IPS-18c (cell line): ENCODE results near the gene GJB2.
"Not testable (repeated sequence)": the region's sequence is repeated elsewhere in the genome, so short reads cannot be mapped to it uniquely, and the experiment has no call there.

Experiments used
- H3K4me3 ChIP-seq: 2 replicates; pipeline ENCODE4 v1.7.0; 2013; ENCODE audit warnings: low read depth, mild to moderate bottlenecking, low read length, moderate library complexity; ENCODE audit not compliant: insufficient read depth
- H3K9me3 ChIP-seq: one replicate; pipeline ENCODE4 v1.6.1; 2013; ENCODE audit warnings: mild to moderate bottlenecking, low read length, moderate library complexity; ENCODE audit not compliant: control insufficient read depth, insufficient read depth

The GJB2 gene

DNA sequence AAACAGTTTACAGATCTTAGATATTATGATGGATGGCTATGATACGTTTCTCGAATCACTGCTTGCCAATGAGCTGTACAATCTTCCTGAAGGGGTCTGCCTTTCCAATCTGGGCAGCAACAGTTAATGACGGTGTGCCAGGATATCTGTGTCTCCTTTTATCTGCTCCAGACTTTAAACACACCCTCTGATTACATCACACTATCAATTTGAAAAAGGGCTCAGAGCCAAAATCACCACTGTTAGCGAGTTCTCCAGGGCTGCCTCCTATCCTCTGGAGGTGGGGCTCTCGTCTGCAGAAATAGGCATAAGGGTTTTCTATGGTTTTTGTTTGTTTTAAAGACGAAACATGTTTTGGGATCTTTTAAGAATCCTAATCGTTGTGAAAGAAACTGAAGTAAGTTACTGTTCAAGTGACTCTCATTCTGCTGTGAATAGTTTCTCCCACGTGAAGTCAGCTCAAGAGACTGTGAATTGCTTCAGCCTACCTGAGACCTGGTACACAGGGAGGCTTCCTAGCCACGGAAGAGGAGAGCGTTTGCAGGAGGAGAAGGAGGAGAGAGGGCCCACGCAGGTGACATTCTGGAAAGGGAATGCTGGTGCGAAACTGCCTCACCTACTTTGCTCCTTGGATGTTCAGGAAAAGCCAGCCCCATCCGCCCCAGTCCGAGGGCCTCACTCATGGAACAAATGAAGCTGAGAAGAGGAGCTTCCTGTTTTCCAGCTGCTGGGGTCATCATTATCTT lies 16.7 kb downstream of the GJB2 start:
- Histone ChIP-seq H3K9me3 (no peaks in the 10 kb centered on the region), H3K4me3 (no peak overlapping the region)

DNA sequence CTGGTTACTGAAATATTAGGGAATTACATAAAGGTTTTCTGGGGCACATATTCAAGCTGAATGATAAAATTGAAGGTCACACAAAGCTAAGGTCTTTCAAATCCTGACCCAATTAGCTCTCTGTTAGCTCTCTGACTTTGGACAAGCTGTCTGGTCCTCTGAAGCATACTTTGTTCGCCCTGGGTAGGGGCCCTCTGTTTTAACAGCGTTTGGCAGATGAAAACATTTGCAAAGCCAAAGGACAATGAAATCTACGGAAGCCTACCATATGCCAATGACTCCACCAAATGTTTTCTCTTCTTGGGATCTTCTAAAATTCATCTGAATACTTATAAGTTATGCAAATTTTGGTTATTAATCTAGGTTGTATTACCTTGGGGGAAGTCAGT lies 17.3 kb downstream of the GJB2 start:
- H3K4me3 ChIP-seq, result no peak overlapping the region
- H3K9me3 ChIP-seq, result no peaks in the 10 kb centered on the region

DNA sequence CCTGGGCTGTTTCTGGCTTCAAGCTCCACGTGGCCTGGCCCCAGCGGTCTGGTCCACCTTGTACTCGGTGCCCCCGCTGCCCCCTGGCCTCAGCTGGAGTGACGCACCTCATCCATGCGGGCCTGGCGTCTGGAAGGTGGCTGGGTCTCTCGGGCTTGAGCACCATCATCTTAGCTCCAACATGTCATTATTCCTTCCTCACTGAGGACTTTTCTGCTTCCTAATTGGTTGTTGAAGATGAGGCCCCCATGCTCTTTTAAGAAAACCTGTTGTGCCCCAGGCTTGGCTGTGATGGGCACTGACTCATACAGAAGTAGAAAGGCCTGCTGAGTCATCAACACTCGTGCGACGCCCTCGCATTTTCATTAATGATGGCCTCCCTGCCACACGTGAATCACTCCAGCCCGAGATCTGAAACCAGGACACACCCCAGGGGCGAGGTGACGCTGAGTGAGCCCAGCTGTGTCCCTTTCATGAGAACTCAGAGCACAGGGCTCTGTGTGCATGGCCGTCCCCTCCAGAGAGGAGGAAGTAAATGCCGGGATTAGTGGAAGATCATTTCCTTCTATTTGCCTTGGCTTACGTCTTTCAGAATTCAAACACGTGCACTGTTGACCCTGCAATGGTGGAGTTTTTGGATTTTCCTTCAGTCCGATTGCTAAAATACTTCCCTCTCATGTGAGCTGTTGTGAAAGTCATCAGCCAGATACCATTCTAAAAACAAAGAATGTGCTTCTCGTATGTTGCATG lies 17.9 kb downstream of the GJB2 start:
- no peak overlapping the region for H3K4me3 ChIP-seq
- H3K9me3 ChIP-seq, result no peaks in the 10 kb centered on the region

DNA sequence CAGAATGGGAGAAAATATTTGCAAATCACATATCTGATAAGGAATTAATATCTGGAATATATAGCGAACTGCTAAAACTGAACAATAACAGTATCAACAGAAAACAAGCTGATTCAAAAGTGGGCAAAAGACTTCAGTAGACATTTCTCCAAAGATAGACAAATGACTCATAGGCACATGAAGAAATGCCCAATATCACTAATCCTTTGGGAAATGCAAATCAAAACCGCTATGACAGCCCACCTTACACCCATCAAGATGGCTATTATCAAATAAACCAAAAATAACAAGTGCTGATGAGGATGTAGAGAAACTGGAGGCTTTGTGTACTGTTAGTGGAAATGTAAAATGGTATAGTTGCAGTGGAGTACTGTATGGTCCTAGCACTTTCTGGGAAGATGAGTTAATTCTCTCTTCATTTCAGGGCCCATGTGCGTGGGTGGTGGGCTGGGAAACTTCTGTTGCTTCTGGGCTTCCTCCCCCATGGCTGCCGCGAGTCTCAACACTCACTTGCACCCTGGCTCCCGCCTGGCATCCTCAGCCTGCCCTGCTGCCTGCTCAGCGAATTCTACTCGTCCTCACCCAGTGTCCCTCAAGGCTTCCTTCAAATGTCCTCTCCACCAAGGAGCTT lies 19.5 kb downstream of the GJB2 start:
- no peak overlapping the region for H3K4me3 ChIP-seq
- no peaks in the 10 kb centered on the region for H3K9me3 ChIP-seq

DNA sequence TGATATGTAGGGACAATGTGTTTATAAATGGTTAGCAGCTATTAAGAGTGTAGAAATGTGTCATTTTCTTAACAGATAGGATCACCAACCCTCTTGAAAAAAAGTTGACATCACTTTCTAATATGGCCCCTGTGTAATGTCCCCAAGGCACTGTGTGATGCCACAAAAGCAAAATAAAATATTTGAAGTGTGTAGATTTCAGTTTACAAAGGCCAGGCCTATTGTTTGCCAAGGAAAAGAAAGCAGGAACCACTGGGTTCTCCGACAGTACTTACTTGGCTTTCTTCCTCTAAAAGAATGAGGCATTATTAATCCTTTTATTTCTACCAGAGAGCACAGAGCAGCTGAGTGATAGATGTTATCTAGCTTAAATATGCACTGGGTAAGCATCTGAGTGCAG lies 21.4 kb downstream of the GJB2 start:
- Histone ChIP-seq H3K9me3 (no peaks in the 10 kb centered on the region), H3K4me3 (no peak overlapping the region)

DNA sequence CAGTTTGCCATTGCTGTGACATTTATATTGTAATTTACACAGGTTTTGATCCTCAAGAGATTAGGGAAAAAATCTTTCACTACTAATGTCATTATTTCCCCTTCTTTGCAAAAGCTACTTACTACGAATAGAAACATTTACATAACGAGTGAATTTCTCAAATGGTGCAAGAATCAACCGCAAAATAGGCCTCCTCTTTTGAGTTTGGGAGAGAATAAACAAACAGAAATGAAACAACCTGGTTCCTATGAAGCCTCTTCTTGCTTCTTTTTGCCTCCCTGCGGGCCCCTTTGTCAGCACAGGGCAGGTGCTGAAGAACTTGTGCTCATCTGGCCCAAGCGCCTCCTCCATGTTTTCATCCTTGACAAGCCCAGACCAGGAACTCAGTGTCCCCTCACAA lies 21.8 kb downstream of the GJB2 start:
- no peak overlapping the region for H3K4me3 ChIP-seq

DNA sequence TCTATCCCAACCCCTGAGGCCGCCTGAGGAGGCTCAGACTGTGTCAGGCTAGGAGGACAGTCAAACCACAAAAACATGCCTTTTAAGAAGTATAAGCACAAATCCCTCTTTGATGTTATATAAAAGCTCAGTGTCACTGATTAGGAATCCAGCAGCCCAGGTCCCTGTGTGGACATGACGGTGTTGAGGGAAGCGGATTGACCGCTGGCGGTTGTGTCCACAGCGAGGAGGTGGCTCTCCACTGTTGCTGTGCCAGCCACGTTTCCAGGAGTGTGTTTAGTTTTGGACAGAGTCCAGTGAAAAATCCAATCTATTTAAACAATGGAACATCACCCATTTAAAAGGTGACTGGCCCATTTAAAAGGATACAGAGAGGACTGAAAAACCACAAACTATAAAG lies 24.3 kb downstream of the GJB2 start:
- no peaks in the 10 kb centered on the region for H3K9me3 ChIP-seq
- no peak overlapping the region for H3K4me3 ChIP-seq

More for the DNA sequence above, 21.8 kb downstream of the GJB2 start:
- no peaks in the 10 kb centered on the region for H3K9me3 ChIP-seq

DNA sequence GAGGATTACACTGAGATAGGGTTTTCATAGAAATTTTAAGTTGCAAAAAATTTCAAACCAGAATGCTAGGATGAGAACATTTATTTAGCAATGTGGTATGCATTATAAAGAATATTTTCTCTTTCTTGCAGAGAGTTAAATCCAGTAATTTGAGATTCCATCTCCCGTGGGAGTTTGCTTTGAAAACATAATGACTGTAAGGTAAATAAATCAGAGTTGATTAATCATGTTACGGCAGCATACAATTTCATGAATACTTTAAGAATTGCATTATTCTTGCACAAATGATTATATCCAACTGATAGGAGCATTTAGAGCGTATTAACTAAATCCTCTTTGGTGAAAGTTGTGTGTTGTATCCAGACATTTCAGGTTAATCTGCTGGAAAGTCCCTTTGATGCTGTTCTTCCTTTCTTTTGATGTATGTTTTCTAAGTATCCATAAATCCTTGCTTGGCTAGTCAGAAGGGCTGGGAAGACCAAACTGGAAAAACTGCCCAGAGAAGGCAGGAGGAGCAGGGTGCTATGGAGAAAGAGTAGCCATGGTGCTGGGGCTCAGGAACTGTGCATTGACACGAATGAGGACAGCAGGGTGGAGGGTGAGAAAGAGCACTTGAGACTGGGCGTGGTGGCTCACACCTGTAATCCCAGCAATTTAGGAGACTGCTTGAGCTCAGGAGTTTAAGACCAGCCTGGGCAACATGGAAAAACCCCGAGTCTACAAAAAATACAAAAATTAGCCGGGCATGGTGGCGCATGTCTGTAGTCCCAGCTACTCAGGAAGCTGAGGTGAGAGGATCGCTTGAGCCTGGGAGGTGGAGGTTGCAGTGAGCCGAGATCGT lies 27.1 kb downstream of the GJB2 start:
- H3K9me3 ChIP-seq, result no peaks in the 10 kb centered on the region
- H3K4me3 ChIP-seq, result no peak overlapping the region

DNA sequence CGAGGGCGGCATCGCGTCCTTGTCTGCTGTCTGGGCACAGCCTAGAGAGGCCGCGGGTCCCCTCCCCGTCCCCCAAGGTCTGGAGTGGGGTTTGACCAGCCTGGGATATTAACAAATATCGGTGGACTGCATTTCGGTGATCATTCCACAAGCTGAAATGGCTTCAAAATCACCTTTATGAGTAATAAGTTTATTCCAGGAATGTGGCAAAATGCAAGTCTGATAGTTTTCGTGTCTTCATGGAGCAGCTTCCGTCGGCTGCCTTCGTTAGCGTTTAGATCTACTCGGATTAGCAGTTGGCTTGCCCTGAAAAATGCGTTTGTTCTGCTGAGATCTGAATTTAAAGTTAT lies 30.8 kb downstream of the GJB2 start:
- H3K4me3 ChIP-seq, result peak overlapping the region; percentile 61; the same call in 1 of the 2 replicates
- no peaks in the 10 kb centered on the region for H3K9me3 ChIP-seq

DNA sequence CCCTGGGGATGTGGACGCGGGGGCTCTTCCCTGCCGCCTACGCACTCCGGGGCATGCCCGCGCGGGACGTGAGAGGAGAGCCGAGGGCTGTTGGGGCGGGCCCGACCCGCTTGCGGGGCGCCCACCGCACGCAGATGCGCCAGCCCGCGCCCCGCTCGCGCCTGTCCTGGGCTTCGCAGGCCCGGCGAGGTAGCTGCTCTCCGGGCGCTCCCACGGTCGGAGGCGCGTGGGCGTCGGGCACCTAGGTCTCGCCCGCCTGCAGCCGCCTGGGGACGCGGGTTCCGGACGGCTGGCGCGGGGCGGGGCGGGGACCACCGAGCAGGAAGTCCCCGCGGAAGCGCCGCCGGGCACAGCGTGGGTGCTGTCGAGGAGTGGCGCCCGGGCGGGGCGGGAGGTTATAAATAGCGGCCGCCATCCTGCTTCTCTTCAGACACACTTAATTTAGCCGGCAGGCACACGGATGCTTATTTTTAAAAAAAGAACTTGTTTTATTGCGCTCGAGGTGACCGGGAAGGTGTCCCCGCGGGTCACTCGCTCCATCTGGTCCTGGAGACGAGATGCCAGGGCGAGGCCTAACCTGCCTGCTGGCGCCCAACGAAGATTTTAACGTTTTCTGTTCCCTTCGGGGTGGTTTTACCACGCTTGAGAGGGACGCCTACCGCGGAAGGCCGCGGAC lies 31.3 kb downstream of the GJB2 start:
- Histone ChIP-seq H3K9me3 (no peaks in the 10 kb centered on the region), H3K4me3 (peak overlapping the region; percentile 61; the same call in 1 of the 2 replicates)

DNA sequence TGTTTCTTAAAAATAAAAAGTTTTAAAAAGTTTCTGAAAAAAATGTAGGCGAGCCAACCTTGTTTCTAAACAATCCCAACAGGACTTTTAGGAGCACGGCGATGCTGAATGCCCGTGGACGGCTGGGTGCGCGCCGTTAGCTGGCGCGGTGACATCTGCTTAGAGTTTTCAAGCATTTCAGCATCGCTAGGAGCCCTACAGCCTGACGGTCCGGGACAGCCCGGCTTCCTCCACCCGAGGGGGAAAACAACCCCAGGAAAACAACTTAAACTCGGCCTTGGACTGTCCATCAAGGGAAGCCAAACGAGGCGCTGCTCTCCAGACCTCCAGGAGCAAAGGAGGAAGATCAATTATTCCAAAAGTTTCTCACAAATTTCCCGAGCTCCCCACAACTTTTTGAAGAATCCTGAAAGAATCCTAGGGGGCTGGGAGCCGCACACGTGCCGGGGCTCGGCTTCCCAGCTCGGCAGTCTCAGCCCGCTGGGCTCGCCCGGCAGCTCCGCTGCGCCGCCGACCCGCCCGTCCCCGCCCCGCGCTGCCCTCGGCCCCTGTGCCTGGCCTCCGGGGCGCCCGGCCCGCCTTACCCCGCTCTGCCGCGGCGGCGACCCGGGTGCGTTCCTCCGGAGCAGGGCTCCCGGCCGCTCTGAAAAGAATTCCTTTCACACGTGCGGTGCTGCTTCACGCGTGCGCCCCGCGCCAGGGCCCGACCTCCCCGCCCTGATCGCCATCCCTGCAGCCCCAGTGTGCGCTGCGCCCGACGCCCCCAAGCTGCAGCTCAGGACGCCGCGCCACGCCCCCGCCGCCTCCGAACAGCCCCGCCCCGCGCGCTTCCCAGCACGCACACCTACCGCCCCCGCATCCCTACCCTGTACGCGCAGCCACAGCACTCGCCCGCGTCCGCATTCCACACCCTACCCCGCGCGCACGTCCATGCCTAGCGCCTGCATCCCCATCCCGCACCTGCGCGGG lies 32.1 kb downstream of the GJB2 start, which contains the start of gene GJA3:
Gene GJA3 (minus strand): TSS at position 747 of the 969 bp plus-strand sequence. CDS start 17,764 bp downstream, outside the sequence.
- Histone ChIP-seq H3K4me3 (peak within 1 kb of the TSS; percentile 61), H3K9me3 (no peaks in the 10 kb centered on the region)

DNA sequence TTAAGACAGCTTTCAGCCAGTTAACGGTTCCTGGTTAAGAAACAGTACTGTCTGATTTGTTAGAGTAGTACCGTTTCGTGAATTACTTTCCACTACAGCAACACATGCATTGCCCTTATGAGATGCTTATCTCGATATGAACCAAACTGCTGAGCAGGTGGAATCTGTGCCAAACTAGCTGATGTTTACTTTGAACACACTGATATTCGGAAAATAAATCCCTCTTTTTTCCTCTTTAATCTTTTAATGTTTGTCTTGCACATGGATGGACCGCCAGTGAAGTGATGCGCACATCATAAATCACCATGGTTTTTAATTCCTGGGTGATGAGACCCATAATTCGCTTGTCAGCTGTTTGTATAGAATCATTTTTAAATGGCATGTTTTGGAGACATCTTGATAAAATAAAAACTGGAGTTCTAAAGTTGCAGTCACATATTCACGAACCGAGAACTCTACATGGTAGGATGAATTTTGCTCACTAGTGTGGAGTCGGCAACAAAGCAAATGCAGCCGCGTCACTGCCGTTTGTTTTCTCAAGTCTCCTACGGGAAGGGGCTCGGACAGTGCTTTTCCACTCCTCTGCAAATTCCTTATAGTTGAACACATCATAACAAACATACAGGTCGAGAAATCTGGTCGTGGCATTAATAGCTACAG lies 33.0 kb downstream of the GJB2 start:
- Histone ChIP-seq H3K9me3 (no peaks in the 10 kb centered on the region), H3K4me3 (peak overlapping the region; percentile 61; the same call in 1 of the 2 replicates)

DNA sequence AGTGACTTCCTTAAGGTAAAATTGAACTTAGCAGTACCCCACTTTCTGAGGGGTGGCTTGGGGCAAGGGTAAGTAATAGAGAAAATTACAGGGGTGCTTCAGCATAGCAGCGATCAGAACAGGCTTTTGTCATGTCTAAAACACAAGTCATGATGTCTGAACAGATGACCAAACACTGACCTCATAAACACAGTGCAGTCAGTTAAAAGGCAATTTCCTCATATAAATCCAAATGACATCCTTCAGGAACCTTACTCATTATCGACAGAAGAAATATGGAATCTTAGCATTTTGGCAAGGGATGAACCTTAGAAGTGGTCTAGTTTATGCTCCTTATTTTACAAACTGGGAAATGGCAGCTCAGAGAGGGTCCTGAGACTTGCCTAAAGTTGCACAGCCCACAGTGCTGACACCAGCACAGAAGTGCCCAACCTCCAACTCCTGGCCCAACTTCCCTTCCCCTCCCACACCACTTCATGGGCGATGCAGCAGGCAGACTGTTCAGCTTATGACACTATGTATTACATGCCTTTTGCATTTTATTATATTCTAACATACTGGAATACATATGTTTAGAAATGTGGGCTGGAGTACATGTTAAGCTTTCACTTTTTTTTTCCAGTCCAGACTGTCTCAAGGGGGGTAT lies 35.5 kb downstream of the GJB2 start:
- Histone ChIP-seq H3K4me3 (no peak overlapping the region), H3K9me3 (no peaks in the 10 kb centered on the region)

DNA sequence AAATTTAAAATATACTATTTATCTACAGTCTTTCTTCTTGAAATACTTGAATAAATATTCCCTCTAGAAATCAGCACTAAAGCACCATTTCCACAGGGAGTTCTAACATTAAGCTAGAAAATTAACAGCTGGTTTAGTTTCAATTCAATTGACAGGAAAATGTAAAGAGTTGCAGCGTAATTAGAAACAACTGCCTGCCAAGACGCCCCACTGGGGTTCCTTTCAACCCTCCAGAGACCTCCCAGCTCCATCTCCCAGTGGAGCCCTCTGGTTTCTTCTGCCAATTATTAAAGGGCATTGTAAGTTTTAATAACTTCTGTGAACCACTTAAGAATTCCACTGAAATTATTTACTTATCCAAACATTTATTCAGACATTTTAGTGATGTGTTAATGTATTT lies 36.0 kb downstream of the GJB2 start:
- H3K4me3 ChIP-seq, result no peak overlapping the region

DNA sequence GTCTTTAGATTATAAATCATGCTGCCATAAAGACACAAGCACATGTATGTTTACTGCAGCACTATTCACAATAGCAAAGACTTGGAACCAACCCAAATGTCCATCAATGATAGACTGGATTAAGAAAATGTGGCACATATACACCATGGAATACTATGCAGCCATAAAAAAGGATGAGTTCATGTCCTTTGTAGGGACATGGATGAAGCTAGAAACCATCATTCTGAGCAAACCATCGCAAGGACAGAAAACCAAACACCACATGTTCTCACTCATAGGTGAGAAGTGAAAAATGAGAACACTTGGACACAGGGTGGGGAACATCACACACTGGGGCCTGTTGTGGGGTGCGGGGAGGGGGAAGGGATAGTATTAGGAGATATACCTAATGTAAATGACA lies 39.4 kb downstream of the GJB2 start:
- not testable (repeated sequence) for H3K9me3 ChIP-seq, H3K4me3 ChIP-seq

More for the DNA sequence above, 36.0 kb downstream of the GJB2 start:
- no peaks in the 10 kb centered on the region for H3K9me3 ChIP-seq
